Pancreas (tissue), 10 donors: ENCODE measurements around the gene PTH1R. TPM values are rescaled to one million over a fixed set of nuclear protein-coding genes. Genes with fewer than 3 reads are reported as not detected.

Experiments used
- ATAC-seq, 4 donors: fragments of 200-7000 bp; cut with Tn5 transposase; one replicate each; pipeline versions ENCODE4 v1.8.0 to v1.9.1; 2020; ENCODE audit warnings: mild to moderate bottlenecking in 4 of 4, moderate library complexity in 4 of 4
- DNase-seq, 6 donors: peaks; one replicate each; pipeline ENCODE4 v3.0.0-alpha.2; 2020
- FAIRE-seq: peaks from 2 replicates; lab custom pipeline; 2012; peaks lifted over from hg19 to GRCh38; lab: Jason Lieb, UNC
- H3K27ac ChIP-seq, 4 donors: fragments of 200-600 bp; sonication (generic); 1 replicate in 3 of 4; 2 replicates in 1 of 4; pipeline versions ENCODE4 v1.5.0 to v1.8.0; 2020
- H3K27me3 ChIP-seq, 4 donors: fragments of 200-600 bp; one replicate each; pipeline ENCODE4 v1.8.0; 2021
- H3K36me3 ChIP-seq, 3 donors: fragments of 200-600 bp; sonication (generic) in 1 of 3; one replicate each; pipeline versions ENCODE4 v1.5.0 to v1.8.0; 2020 to 2021
- H3K4me1 ChIP-seq, 3 donors: fragments of 200-600 bp; one replicate each; pipeline ENCODE4 v1.8.0; 2021
- H3K4me3 ChIP-seq, 4 donors: fragments of 200-600 bp; sonication (generic) in 2 of 4; one replicate each; pipeline versions ENCODE4 v1.5.0 to v1.8.0; 2020 to 2021
- H3K9me3 ChIP-seq, 4 donors: fragments of 200-600 bp; one replicate each; pipeline ENCODE4 v1.8.0; 2021
- WGBS, 2 donors: extraction: QIAGEN DNeasy Blood & Tissue Kit; methylation state at CpG; one replicate each; pipeline ENCODE4 v1.1.7; 2013; 5-methylcytosine and 5-hydroxymethylcytosine counted together
- intact Hi-C, 3 donors: fragments of 100-400 bp; cut with DNase I; formaldehyde crosslinking; loops; one replicate each; pipeline versions ENCODE4 v1.11.1 to v1.14.2; 2022
- polyA plus RNA-seq, 2 donors: library from polyadenylated mRNA; stranded (reverse); fragments of 200-250 nt; gene quantifications; one replicate each; pipeline ENCODE4 v1.2.3, GENCODE V29; 2013
- total RNA-seq, 6 donors: library from RNA; stranded (reverse); fragmentation: NEBNext Ultra II Directional in 4 of 6; extraction: Animal tissue kit (Norgen Biotek cat#: 25700) in 4 of 6; gene quantifications; one replicate each; pipeline versions ENCODE4 v1.2.1 to v1.2.4, GENCODE V29; 2021 to 2023
- TF ChIP-seq, protein P1 (sequence below), 4 donors: fragments of 200-600 bp; sonication (generic) in 3 of 4; IDR thresholded peaks; one replicate each; pipeline versions ENCODE4 v1.5.0 to v1.8.0; 2021; ENCODE audit warnings: antibody characterized with exemption in 4 of 4
- donor health status: healthy with polysubstance abuse.
- donor health status: DM: no; HTN: no; CAD: no; lungs with moderate emphysema.
- donor health status: DM: no; HTN: no; CAD: no.
- donor health status: control.
- donor health status: control.
- donor health status: Bipolar disorder and iron deficiency.
- donor health status: DM: yes; HTN: yes; CAD: no.
- donor health status: DM: no; HTN: no; CAD: no.
- donor health status: DM: no; HTN: no; CAD: no.
- donor health status: DM: yes; HTN: yes; CAD: no.

The PTH1R gene
- total and polyA plus RNA-seq, 8 donors = 0.49 to 34.8 (median 2.0) TPM

DNA sequence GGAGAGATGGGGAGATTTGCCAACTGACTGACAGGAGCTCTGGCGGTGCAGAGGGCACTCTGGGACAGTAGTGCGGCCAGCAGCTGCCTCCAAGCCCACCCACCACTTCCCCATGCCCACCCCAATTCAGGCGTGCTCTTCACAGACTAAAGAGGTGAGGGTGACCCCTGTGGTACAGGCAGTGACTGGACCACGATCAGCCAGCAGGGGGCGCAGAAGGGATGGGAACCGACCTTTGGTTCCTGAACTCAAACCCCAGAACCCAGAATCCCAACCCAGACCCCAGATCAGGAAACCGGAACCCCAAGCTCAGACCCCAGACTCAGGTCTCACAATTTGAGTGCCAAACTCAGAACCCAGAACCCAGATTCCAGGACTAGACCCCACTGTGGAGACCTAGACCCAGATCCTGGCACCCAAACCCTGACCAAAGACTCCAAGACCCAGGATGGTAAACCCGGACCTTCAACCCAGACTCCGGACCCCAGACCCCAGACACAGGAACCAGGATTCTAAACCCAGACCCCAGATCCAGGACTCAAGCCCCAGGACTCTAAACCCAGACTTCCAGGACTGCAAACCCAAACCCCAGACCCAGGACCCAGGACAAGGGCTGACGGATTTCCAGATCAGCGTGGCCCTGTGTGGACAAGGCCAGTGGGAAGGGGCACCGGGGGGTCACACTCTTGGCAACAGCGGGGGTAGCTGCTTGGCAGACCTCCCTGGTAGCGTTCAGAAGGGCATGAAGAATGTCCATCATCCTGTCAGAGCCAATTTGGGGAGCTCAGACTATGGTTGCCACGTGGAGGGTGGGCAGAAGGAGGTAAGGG, 10.6 kb upstream of the PTH1R start:
- Histone ChIP-seq H3K9me3 (no peaks in the 10 kb centered on the region), H3K27me3 (no peaks in the 10 kb centered on the region), H3K27ac (no peak overlapping the region), H3K4me1 (peaks cover 0 to 2% (median 0%) of the 10 kb centered on the region in 3 donors), H3K36me3 (no peaks in the 10 kb centered on the region), H3K4me3 (no peak overlapping the region)
- ATAC-seq (peak; percentile 75 to 85 (median 82)), FAIRE-seq (no peak), DNase-seq (peak; percentile 61 to 98 (median 82))
- TF ChIP-seq, protein P1, sequence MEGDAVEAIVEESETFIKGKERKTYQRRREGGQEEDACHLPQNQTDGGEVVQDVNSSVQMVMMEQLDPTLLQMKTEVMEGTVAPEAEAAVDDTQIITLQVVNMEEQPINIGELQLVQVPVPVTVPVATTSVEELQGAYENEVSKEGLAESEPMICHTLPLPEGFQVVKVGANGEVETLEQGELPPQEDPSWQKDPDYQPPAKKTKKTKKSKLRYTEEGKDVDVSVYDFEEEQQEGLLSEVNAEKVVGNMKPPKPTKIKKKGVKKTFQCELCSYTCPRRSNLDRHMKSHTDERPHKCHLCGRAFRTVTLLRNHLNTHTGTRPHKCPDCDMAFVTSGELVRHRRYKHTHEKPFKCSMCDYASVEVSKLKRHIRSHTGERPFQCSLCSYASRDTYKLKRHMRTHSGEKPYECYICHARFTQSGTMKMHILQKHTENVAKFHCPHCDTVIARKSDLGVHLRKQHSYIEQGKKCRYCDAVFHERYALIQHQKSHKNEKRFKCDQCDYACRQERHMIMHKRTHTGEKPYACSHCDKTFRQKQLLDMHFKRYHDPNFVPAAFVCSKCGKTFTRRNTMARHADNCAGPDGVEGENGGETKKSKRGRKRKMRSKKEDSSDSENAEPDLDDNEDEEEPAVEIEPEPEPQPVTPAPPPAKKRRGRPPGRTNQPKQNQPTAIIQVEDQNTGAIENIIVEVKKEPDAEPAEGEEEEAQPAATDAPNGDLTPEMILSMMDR (IDR thresholded peaks at IDR 0.05) = peak; percentile 78 to 86 (median 82)
- intact Hi-C loops = no loop called here
- WGBS, 2 donors = 21% methylated on average over 15 of the region's 15 CpGs

GRCh38 chr3:46867550-46867898, 10.0 kb upstream of the PTH1R start:
- Histone ChIP-seq H3K4me3 (no peak overlapping the region), H3K36me3 (no peaks in the 10 kb centered on the region), H3K27me3 (no peaks in the 10 kb centered on the region), H3K4me1 (peaks cover 0 to 2% (median 0%) of the 10 kb centered on the region in 3 donors), H3K27ac (no peak overlapping the region), H3K9me3 (no peaks in the 10 kb centered on the region)
- TF ChIP-seq, protein P1 (IDR thresholded peaks at IDR 0.05) = no peak
- 34% methylated on average over 15 of the region's 15 CpGs for WGBS, 2 donors
- ATAC-seq (peak; percentile 94 to 95 (median 94)), FAIRE-seq (no peak), DNase-seq (peak; percentile 50 to 89 (median 80))
- intact Hi-C loops = no loop called here

- 80 to 88% methylated on average over 8 of the region's 8 CpGs for WGBS, 2 donors
- Histone ChIP-seq H3K36me3 (no peaks in the 10 kb centered on the region), H3K27me3 (no peaks in the 10 kb centered on the region), H3K4me1 (peaks cover 0 to 2% (median 0%) of the 10 kb centered on the region in 3 donors), H3K4me3 (no peak overlapping the region), H3K27ac (no peak overlapping the region), H3K9me3 (no peaks in the 10 kb centered on the region)
- FAIRE-seq (no peak), ATAC-seq (no peak), DNase-seq (no peak)
- intact Hi-C loops = no loop called here
- TF ChIP-seq, protein P1 (IDR thresholded peaks at IDR 0.05) = no peak
Measured at GRCh38 chr3:46868287-46868686, 9.2 kb upstream of the PTH1R start.

GRCh38 chr3:46868948-46869347, 8.6 kb upstream of the PTH1R start:
- WGBS, 2 donors = 62 to 75% methylated on average over 7 of the region's 7 CpGs
- intact Hi-C loops = no loop called here
- no peak for ATAC-seq
- no peak overlapping the region for H3K27ac ChIP-seq
- H3K27me3 ChIP-seq = no peaks in the 10 kb centered on the region
- no peaks in the 10 kb centered on the region for H3K36me3 ChIP-seq
- no peak for DNase-seq
- peaks cover 0 to 2% (median 0%) of the 10 kb centered on the region in 3 donors for H3K4me1 ChIP-seq
- TF ChIP-seq, protein P1 (IDR thresholded peaks at IDR 0.05) = no peak
- FAIRE-seq = no peak
- no peaks in the 10 kb centered on the region for H3K9me3 ChIP-seq
- no peak overlapping the region for H3K4me3 ChIP-seq

- intact Hi-C loops = no loop called here
- FAIRE-seq (no peak), ATAC-seq (no peak), DNase-seq (no peak)
- Histone ChIP-seq H3K9me3 (no peaks in the 10 kb centered on the region), H3K27me3 (no peaks in the 10 kb centered on the region), H3K4me3 (no peak overlapping the region), H3K36me3 (no peaks in the 10 kb centered on the region), H3K4me1 (peaks cover 0 to 2% (median 0%) of the 10 kb centered on the region in 3 donors), H3K27ac (no peak overlapping the region)
- WGBS, 2 donors = 76 to 83% methylated on average over 10 of the region's 10 CpGs
- TF ChIP-seq, protein P1 (IDR thresholded peaks at IDR 0.05) = no peak
Measured at GRCh38 chr3:46869440-46869839, 8.1 kb upstream of the PTH1R start.
